Duodenal mucosa (tissue), 2 donors: ENCODE data around the gene TXNDC2.
"Not testable (repeated sequence)": the region's sequence is repeated elsewhere in the genome, so short reads cannot be mapped to it uniquely, and the experiment has no call there.

ENCODE experiments used
- H3K27ac ChIP-seq: one replicate; pipeline ENCODE4 v1.7.0; 2013; ENCODE audit warnings: low read depth, low read length
- H3K27me3 ChIP-seq, 2 donors: one replicate each; pipeline ENCODE4 v1.7.0; 2013; ENCODE audit warnings: low read length in 2 of 2, control low read depth in 1 of 2; ENCODE audit not compliant: insufficient read depth in 2 of 2, control insufficient read depth in 1 of 2
- H3K36me3 ChIP-seq, 2 donors: one replicate each; pipeline ENCODE4 v1.7.0; 2013; ENCODE audit warnings: low read length in 2 of 2, control low read depth in 1 of 2; ENCODE audit not compliant: insufficient read depth in 2 of 2, control insufficient read depth in 1 of 2
- H3K4me1 ChIP-seq, 2 donors: one replicate each; pipeline ENCODE4 v1.7.0; 2013; ENCODE audit warnings: low read length in 2 of 2, control low read depth in 1 of 2; ENCODE audit not compliant: insufficient read depth in 2 of 2, control insufficient read depth in 1 of 2
- H3K4me3 ChIP-seq, 2 donors: one replicate each; pipeline ENCODE4 v1.7.0; 2013; ENCODE audit warnings: low read length in 2 of 2, low read depth in 1 of 2
- H3K9ac ChIP-seq, 2 donors: one replicate each; pipeline ENCODE4 v1.7.0; 2013; ENCODE audit warnings: low read length in 2 of 2, low read depth in 1 of 2
- H3K9me3 ChIP-seq, 2 donors: one replicate each; pipeline ENCODE4 v1.7.0; 2013; ENCODE audit warnings: low read length in 2 of 2, control low read depth in 1 of 2; ENCODE audit not compliant: control insufficient read depth in 1 of 2

The TXNDC2 gene

GRCh38 chr18:9897787-9898291, 12.1 kb downstream of the TXNDC2 start:
- not testable (repeated sequence) for H3K27ac ChIP-seq, H3K9me3 ChIP-seq, H3K36me3 ChIP-seq, H3K4me3 ChIP-seq, H3K27me3 ChIP-seq, H3K9ac ChIP-seq, H3K4me1 ChIP-seq

GRCh38 chr18:9898792-9899549, 13.2 kb downstream of the TXNDC2 start:
- Histone ChIP-seq H3K4me1 (peaks cover 0 to 6% of the 10 kb centered on the region in 2 donors), H3K4me3 (no peak overlapping the region), H3K27ac (no peak overlapping the region), H3K27me3 (no peaks in the 10 kb centered on the region), H3K9me3 (no peaks in the 10 kb centered on the region), H3K9ac (no peak overlapping the region), H3K36me3 (no peaks in the 10 kb centered on the region)

DNA sequence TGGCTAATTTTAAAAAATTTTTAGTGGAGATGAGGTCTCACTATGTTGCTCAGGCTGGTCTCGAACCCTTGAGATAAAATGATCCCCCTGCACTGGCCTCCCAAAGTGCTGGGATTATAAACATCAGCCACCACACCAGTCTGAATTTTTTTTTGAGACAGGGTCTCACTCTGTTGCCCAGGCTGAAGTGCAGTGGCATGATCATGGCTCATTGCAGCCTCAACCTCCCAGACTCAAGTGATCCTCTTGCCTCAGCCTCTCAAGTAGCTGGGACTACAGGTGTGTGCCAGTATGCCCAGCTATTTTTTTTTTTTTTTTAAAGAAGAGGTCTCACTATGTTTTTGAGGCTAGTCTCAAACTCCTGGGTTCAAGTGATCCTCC, 13.8 kb downstream of the TXNDC2 start:
- H3K9me3 ChIP-seq, H3K9ac ChIP-seq, H3K4me1 ChIP-seq, H3K4me3 ChIP-seq, H3K36me3 ChIP-seq, H3K27me3 ChIP-seq, H3K27ac ChIP-seq: not testable (repeated sequence)

DNA sequence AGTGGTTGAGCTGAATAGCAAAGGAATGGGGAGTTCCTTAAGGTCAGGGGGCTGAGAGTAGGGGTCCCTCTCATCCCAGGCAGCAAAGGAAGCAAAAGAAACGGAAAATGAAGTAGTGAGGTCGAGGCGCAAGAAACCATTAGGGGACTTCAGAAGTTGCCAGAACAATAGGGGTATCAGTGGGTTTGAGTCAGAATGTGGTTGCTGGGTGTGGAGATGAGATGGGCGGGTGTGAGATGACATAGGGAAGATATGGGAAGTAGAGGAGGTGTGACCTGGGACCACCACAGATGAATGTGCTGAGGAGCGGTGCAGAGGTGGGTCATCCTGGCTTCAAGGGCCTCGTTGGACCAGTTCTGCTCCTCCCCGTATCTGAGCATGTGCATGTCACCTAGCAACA, 14.9 kb downstream of the TXNDC2 start:
- Histone ChIP-seq H3K4me1 (peaks cover 0 to 6% of the 10 kb centered on the region in 2 donors), H3K9ac (no peak overlapping the region), H3K9me3 (no peaks in the 10 kb centered on the region), H3K27ac (no peak overlapping the region), H3K4me3 (no peak overlapping the region), H3K27me3 (peaks cover 0 to 2% of the 10 kb centered on the region in 2 donors), H3K36me3 (no peaks in the 10 kb centered on the region)

- Histone ChIP-seq H3K9ac (no peak overlapping the region), H3K36me3 (no peaks in the 10 kb centered on the region), H3K4me1 (peaks cover 0 to 6% of the 10 kb centered on the region in 2 donors), H3K9me3 (no peaks in the 10 kb centered on the region), H3K4me3 (no peak overlapping the region), H3K27ac (no peak overlapping the region), H3K27me3 (peaks cover 0 to 5% of the 10 kb centered on the region in 2 donors)
Measured at GRCh38 chr18:9901377-9901776, 15.6 kb downstream of the TXNDC2 start.

DNA sequence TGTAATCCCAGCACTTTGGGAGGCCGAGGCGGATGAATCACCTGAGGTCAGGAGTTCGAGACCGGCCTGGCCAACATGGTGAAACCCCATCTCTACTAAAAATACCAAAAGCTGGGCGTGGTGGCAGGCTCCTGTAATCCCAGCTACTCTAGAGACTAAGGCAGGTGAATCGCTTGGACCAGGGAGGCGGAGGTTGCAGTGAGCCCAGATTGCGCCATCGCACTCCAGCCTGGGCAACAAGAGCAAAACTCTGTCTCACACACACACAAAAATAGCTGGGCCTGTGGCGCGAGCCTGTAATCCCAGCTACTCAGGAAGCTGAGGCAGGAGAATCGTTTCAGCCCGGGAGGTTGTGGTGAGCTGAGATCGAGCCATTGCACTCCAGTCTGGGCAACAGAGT, 16.5 kb downstream of the TXNDC2 start:
- not testable (repeated sequence) for H3K27ac ChIP-seq, H3K27me3 ChIP-seq, H3K9me3 ChIP-seq, H3K4me3 ChIP-seq, H3K36me3 ChIP-seq, H3K9ac ChIP-seq, H3K4me1 ChIP-seq

GRCh38 chr18:9902832-9903231, 17.1 kb downstream of the TXNDC2 start:
- H3K9me3 ChIP-seq: no peaks in the 10 kb centered on the region
- H3K4me1 ChIP-seq: peaks cover 0 to 6% of the 10 kb centered on the region in 2 donors
- no peak overlapping the region for H3K27ac ChIP-seq
- H3K36me3 ChIP-seq: no peaks in the 10 kb centered on the region
- no peak overlapping the region for H3K4me3 ChIP-seq
- H3K27me3 ChIP-seq: peaks cover 0 to 5% of the 10 kb centered on the region in 2 donors
- H3K9ac ChIP-seq: no peak overlapping the region

DNA sequence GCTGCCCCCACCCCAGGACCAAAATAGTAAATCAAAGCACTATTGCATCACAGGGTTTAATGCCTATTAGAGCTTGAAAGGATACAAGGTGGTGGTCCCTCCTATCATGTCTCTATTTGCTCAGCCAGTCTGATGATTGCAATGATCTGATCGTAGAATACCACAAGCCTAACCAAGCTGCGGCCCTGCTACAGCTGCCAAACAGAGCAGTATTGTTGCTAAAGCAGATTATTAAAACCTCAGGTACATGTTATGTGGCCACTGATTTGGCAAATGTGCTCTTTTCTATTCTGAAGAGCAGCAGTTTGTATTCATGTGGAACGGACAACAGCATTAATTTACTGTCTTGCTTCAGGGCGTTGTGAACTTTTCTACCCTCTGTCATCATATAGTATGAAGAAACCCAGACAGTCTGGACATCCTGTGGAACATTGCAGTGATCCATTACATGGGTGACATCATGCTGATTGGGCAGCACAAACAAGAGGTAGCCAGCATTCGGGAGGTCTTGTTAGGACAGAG, 19.7 kb downstream of the TXNDC2 start:
- H3K36me3 ChIP-seq: no peaks in the 10 kb centered on the region
- H3K9ac ChIP-seq: no peak overlapping the region
- no peak overlapping the region for H3K27ac ChIP-seq
- H3K4me1 ChIP-seq: no peaks in the 10 kb centered on the region
- H3K4me3 ChIP-seq: no peak overlapping the region
- no peaks in the 10 kb centered on the region for H3K9me3 ChIP-seq
- H3K27me3 ChIP-seq: peaks cover 2 to 5% of the 10 kb centered on the region in 2 donors

GRCh38 chr18:9906481-9906880, 20.7 kb downstream of the TXNDC2 start:
- H3K9ac ChIP-seq: no peak overlapping the region
- no peaks in the 10 kb centered on the region for H3K36me3 ChIP-seq
- H3K27ac ChIP-seq: no peak overlapping the region
- H3K27me3 ChIP-seq: peaks cover 2 to 5% of the 10 kb centered on the region in 2 donors
- no peak overlapping the region for H3K4me3 ChIP-seq
- H3K9me3 ChIP-seq: no peaks in the 10 kb centered on the region
- H3K4me1 ChIP-seq: no peaks in the 10 kb centered on the region

GRCh38 chr18:9907867-9908266, 22.1 kb downstream of the TXNDC2 start:
- Histone ChIP-seq H3K9ac (no peak overlapping the region), H3K27ac (no peak overlapping the region), H3K4me3 (no peak overlapping the region), H3K9me3 (no peaks in the 10 kb centered on the region), H3K36me3 (no peaks in the 10 kb centered on the region), H3K27me3 (peaks cover 2 to 5% of the 10 kb centered on the region in 2 donors), H3K4me1 (no peaks in the 10 kb centered on the region)
